AG04449 (cell line): Measurements from ENCODE around the gene PSMA1.
A peak's percentile ranks its signal among the peaks of the same experiment; 100 is the strongest.
"Not testable (repeated sequence)": the region's sequence is repeated elsewhere in the genome, so short reads cannot be mapped to it uniquely, and the experiment has no call there.

Experiments used
- CTCF ChIA-PET: fragments of 350-600 bp; formaldehyde crosslinking; extraction: SDS; loops from one replicate; lab custom pipeline; 2021; ENCODE audit warnings: antibody characterized with exemption; lab: Yijun Ruan, JAX
- POLR2A ChIA-PET: fragments of 400-600, 350-600 bp; formaldehyde crosslinking; extraction: SDS; loops from one replicate; lab custom pipeline; 2020; ENCODE audit warnings: antibody characterized with exemption, inconsistent platforms; lab: Yijun Ruan, JAX
- DNase-seq: peaks from one replicate; pipeline ENCODE4 v3.0.0-alpha.2; 2010; ENCODE audit warnings: low read depth, low spot score
- H3K4me3 ChIP-seq: 2 replicates; pipeline ENCODE4 v1.5.1; 2011; ENCODE audit warnings: low read depth, mild to moderate bottlenecking, control low read depth, low read length
- TF ChIP-seq, protein P1 (sequence below): IDR thresholded peaks from one replicate; pipeline ENCODE4 v1.5.1; 2011; ENCODE audit warnings: mild to moderate bottlenecking, moderate library complexity, low read length, control low read depth, inconsistent platforms; ENCODE audit not compliant: insufficient read depth; ENCODE audit errors: missing control alignments

Gene PSMA1

DNA sequence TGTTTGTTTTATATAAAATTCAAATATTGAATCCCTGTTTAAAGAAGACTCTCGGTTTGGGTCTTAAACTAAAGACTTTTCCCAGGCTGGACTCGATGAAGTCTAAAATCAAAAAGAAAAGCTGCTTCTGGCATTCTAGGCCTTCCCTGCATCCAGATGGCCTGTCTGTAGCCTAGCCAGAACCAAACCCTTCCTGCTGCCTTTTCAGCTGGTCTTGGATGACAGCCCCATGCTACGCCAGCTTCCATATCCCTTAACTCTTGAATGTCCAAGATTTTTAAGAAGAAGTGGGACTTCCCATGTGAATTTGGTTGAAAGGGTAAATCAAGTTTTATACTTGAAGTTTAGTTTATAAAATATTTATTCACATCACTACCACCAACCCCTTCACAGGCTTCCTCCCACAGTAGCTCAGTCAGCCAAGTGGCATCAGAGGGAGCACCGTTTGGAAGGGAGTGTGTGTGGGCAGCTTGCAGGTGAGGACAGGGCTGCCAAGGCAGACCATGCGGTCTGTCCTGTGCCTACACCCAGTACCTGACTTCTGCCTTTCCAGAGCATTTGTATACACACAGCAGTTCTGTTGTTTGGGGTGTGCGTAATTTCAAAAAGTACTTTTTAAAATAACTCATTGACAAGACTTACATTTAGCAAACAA is 18.2 kb upstream of the PSMA1 start:
- POLR2A ChIA-PET = no interaction called here
- no peak overlapping the region for H3K4me3 ChIP-seq
- DNase-seq = no peak
- TF ChIP-seq, protein P1, sequence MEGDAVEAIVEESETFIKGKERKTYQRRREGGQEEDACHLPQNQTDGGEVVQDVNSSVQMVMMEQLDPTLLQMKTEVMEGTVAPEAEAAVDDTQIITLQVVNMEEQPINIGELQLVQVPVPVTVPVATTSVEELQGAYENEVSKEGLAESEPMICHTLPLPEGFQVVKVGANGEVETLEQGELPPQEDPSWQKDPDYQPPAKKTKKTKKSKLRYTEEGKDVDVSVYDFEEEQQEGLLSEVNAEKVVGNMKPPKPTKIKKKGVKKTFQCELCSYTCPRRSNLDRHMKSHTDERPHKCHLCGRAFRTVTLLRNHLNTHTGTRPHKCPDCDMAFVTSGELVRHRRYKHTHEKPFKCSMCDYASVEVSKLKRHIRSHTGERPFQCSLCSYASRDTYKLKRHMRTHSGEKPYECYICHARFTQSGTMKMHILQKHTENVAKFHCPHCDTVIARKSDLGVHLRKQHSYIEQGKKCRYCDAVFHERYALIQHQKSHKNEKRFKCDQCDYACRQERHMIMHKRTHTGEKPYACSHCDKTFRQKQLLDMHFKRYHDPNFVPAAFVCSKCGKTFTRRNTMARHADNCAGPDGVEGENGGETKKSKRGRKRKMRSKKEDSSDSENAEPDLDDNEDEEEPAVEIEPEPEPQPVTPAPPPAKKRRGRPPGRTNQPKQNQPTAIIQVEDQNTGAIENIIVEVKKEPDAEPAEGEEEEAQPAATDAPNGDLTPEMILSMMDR = no peak
- CTCF ChIA-PET = interaction anchor here (0.7 to 2.6 kb wide), 2 partner anchors 8 to 258 kb away, joined by 3 to 10 read pairs; no protein-coding TSS in a partner anchor

DNA sequence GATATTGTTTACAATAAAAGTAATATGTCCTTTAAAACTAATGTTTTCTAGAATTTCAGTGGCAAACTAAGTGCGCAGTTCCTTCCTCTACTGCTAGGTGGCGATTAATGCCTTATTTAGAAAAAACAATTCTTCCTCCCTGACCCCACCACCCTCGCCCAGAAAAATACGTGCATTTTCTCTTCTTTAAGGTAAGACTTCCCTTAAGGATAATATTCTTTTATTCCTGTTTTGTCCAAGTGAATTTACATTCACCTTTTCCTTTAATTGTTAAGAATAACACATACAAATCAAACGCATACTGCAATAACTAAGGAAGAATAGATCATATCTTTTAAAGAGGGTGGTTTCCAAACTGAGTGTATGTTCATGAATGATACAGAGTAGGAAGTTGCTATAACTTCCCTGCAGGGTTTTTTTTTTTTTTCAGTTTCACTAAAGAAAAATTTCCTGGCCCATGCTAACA is 17.0 kb upstream of the PSMA1 start:
- TF ChIP-seq, protein P1 = peak; percentile 37
- no peak overlapping the region for H3K4me3 ChIP-seq
- CTCF ChIA-PET = interaction anchor here (1.1 to 2.6 kb wide), 2 partner anchors 9 to 14 kb away, joined by 3 to 10 read pairs; no protein-coding TSS in a partner anchor
- POLR2A ChIA-PET = no interaction called here
- no peak for DNase-seq

DNA sequence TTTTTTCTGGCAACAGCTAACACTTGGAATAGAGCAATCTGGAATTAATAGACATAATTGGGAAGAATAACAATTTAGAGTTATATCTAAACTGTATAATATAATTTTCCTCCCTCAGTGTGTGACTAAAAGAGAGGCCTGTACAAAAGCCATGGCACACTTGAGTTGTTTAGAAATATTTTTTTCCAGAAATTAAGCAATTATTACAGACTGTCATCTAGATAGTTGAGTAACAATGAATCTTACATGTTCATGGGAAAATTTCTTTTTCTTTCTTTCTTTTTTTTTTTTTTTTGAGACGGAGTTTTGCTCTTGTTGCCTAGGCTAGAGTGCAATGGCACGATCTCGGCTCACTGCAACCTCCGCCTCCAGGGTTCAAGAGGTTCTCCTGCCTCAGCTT is 15.0 kb upstream of the PSMA1 start:
- H3K4me3 ChIP-seq, DNase-seq, POLR2A ChIA-PET: not testable (repeated sequence)
- CTCF ChIA-PET = interaction anchor here (1.1 kb wide), 1 partner anchor 12 kb away, joined by 3 read pairs; no protein-coding TSS in a partner anchor

DNA sequence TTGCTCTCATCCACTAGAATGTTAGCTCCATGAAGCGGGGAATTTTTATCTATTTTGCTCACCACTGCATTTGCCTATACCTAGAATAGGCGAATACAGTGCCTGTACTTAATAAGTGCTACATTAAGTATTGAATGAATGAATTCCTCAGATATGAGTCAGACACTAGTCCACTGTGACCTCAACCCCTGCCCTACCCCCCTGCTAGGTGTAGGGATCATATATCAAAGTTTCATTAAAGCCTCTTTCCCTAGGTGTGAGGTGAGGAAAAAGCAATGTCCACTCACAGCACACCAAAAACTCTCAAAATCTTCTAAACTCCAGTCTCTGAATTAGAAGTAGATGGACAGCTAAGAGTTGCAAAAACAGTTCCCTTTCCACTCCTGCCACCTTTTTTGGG is 9.8 kb upstream of the PSMA1 start:
- CTCF ChIA-PET = interaction anchor here (1.2 kb wide), 1 partner anchor 9 kb away, joined by 5 read pairs; the partner anchor contains the start of gene PSMA1
- TF ChIP-seq, protein P1 = no peak
- DNase-seq = no peak
- POLR2A ChIA-PET = no interaction called here
- no peak overlapping the region for H3K4me3 ChIP-seq

DNA sequence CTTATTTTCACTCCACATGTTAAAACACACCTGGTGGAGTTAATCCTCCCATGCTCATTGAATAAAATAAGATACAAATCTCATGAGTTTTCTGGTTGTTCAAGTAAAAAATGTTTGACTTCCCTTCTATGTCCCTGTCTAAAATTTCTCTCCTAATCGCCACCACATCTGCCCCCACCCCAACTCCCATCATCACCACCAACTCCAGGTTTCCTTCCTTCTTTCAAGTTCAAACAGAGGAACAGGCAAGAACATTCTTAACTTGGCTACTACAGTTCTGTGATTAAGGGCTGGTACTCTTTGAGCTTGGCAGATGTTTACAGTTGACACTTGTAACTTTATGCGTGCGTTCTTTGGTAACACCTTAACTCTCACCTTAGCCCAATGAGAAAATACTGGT is 9.1 kb upstream of the PSMA1 start:
- no peak overlapping the region for H3K4me3 ChIP-seq
- POLR2A ChIA-PET = no interaction called here
- DNase-seq = no peak
- CTCF ChIA-PET = interaction anchor here (1.2 kb wide), 1 partner anchor 9 kb away, joined by 5 read pairs; the partner anchor contains the start of gene PSMA1
- TF ChIP-seq, protein P1 = no peak

DNA sequence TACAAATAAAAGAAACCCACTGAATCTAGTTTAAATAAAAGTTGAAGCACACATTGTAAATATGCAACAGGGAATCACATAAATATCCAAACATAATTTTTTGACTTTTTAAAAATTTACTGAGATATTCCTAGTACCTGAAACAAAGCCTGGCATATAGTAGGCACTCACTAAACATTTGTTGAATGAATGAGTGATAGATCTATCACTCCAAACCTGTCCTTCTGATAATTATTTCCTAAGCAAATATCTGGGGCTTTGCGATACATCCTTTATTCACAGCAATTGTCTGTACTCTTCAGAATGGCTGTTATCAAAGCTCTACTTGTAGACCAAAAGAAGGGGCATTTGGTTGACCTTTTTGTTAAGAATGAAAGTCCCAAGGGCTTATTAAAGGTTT is 2.6 kb upstream of the PSMA1 start:
- CTCF ChIA-PET = interaction anchor here (0.6 to 1.1 kb wide), 2 partner anchors 12 to 14 kb away, joined by 3 read pairs; no protein-coding TSS in a partner anchor
- POLR2A ChIA-PET = no interaction called here
- TF ChIP-seq, protein P1 = no peak
- no peak for DNase-seq
- no peak overlapping the region for H3K4me3 ChIP-seq

DNA sequence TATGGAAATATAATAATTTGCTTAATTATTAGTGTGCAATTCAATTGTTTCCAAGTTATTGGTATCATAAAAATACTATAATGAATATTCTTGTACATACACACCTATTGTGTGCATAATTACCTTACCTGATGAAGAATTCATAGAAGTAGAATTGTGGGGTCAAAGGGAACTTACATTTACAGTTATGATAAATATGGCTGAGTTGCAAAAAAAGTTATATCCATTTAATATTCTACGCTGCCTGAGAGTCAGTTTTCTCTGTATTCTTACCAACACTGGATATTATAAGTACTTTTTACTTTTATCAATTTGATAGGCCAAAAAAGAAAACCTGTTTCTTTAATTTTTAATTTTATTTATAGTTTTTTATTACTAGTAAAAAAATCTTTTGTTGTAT is 2.1 kb upstream of the PSMA1 start:
- POLR2A ChIA-PET = no interaction called here
- no peak overlapping the region for H3K4me3 ChIP-seq
- TF ChIP-seq, protein P1 = no peak
- CTCF ChIA-PET = no interaction called here
- DNase-seq = no peak
